GM23338 (cell line): ENCODE data around the gene COG6. TPM values are rescaled to one million over a fixed set of nuclear protein-coding genes. Genes with fewer than 3 reads are reported as not detected.

Source experiments
- ATAC-seq: fragments of 200-7000 bp; cut with Tn5 transposase; 3 replicates; pipeline ENCODE4 v1.9.1; 2020
- DNase-seq: peaks from one replicate; pipeline ENCODE4 v3.0.0-alpha.2; 2015; ENCODE audit warnings: low spot score
- H2AFZ ChIP-seq: fragments of 200-600 bp; sonication (generic); 2 replicates; pipeline ENCODE4 v1.8.0; 2016; ENCODE audit warnings: antibody characterized with exemption, mild to moderate bottlenecking, moderate library complexity
- H3F3A ChIP-seq: fragments of 200-600 bp; sonication (generic); replicated peaks from 2 replicates; pipeline ENCODE4 v1.8.0; 2017; ENCODE audit warnings: antibody characterized with exemption, mixed run types, low read depth
- H3K27ac ChIP-seq: fragments of 200-600 bp; sonication (generic); 2 replicates; pipeline ENCODE4 v1.6.1; 2016; ENCODE audit warnings: low read depth
- H3K27me3 ChIP-seq: fragments of 200-600 bp; sonication (generic); 2 replicates; pipeline ENCODE4 v1.8.0; 2016; ENCODE audit warnings: mild to moderate bottlenecking, mixed run types, moderate library complexity; ENCODE audit not compliant: insufficient read depth
- H3K36me3 ChIP-seq: fragments of 200-600 bp; sonication (generic); 2 replicates; pipeline ENCODE4 v1.8.0; 2016; ENCODE audit warnings: mild to moderate bottlenecking; ENCODE audit not compliant: insufficient read depth
- H3K4me1 ChIP-seq: fragments of 200-600 bp; sonication (generic); 2 replicates; pipeline ENCODE4 v1.8.0; 2016; ENCODE audit warnings: mild to moderate bottlenecking, moderate library complexity; ENCODE audit not compliant: insufficient read depth
- H3K4me2 ChIP-seq: fragments of 200-600 bp; sonication (generic); 2 replicates; pipeline ENCODE4 v1.7.1; 2017; ENCODE audit warnings: mixed run types
- H3K4me3 ChIP-seq: fragments of 200-600 bp; sonication (generic); 2 replicates; pipeline ENCODE4 v1.6.1; 2016; ENCODE audit warnings: mixed run types
- H3K79me2 ChIP-seq: fragments of 200-600 bp; sonication (generic); replicated peaks from 2 replicates; pipeline ENCODE4 v1.8.0; 2017; ENCODE audit warnings: mild to moderate bottlenecking; ENCODE audit not compliant: insufficient read depth
- H3K9me2 ChIP-seq: fragments of 200-600 bp; sonication (generic); 2 replicates; pipeline ENCODE4 v1.8.0; 2017; ENCODE audit not compliant: insufficient read depth
- H4K20me1 ChIP-seq: fragments of 200-600 bp; sonication (generic); replicated peaks from 2 replicates; pipeline ENCODE4 v1.8.0; 2017; ENCODE audit warnings: mild to moderate bottlenecking; ENCODE audit not compliant: insufficient read depth
- H3K27ac Mint-ChIP-seq: 2 replicates; pipeline ENCODE4 v1.8.0; 2020; ENCODE audit warnings: inconsistent platforms, mild to moderate bottlenecking, moderate library complexity, mixed read lengths
- H3K27me3 Mint-ChIP-seq: 3 replicates; pipeline ENCODE4 v1.8.0; 2022; ENCODE audit warnings: low read depth, mild to moderate bottlenecking, moderate library complexity, mixed read lengths, inconsistent platforms; ENCODE audit not compliant: insufficient read depth, poor library complexity
- H3K36me3 Mint-ChIP-seq: 3 replicates; pipeline ENCODE4 v1.8.0; 2021; ENCODE audit warnings: low read depth, mild to moderate bottlenecking, inconsistent platforms, moderate library complexity, mixed read lengths
- H3K4me1 Mint-ChIP-seq: 3 replicates; pipeline ENCODE4 v1.8.0; 2020; ENCODE audit warnings: mild to moderate bottlenecking, inconsistent platforms, mixed read lengths
- H3K4me3 Mint-ChIP-seq: 3 replicates; pipeline ENCODE4 v1.8.0; 2021; ENCODE audit warnings: moderate library complexity, mild to moderate bottlenecking, inconsistent platforms, mixed read lengths
- H3K9me3 Mint-ChIP-seq: 3 replicates; pipeline ENCODE4 v1.8.0; 2020; ENCODE audit warnings: moderate library complexity, mild to moderate bottlenecking, inconsistent platforms, mixed read lengths
- CREB1 ChIP-seq: fragments of 250-450 bp; sonication (Bioruptor Pico); IDR thresholded peaks from 2 replicates; pipeline ENCODE4 v1.5.0; 2020; ENCODE audit warnings: low read depth, mild to moderate bottlenecking, moderate library complexity
- ETS1 ChIP-seq: IDR thresholded peaks from 2 replicates; pipeline ENCODE4 v1.6.1; 2016; ENCODE audit warnings: antibody characterized with exemption
- EZH2 ChIP-seq: fragments of 200-600 bp; sonication (generic); IDR thresholded peaks from one replicate; pipeline ENCODE4 v1.8.0; 2017; ENCODE audit warnings: antibody characterized with exemption, mild to moderate bottlenecking, low read depth; ENCODE audit not compliant: unreplicated experiment
- EZH2phosphoT487 ChIP-seq: fragments of 200-600 bp; sonication (generic); IDR thresholded peaks from one replicate; pipeline ENCODE4 v1.8.1; 2018; ENCODE audit warnings: antibody characterized with exemption; ENCODE audit not compliant: unreplicated experiment
- JUNB ChIP-seq: IDR thresholded peaks from one replicate; pipeline ENCODE4 v1.6.1; 2016; ENCODE audit warnings: antibody characterized with exemption; ENCODE audit not compliant: unreplicated experiment
- NANOG ChIP-seq: IDR thresholded peaks from 2 replicates; pipeline ENCODE4 v1.6.1; 2016; ENCODE audit warnings: antibody characterized with exemption, borderline replicate concordance
- POLR2AphosphoS5 ChIP-seq: IDR thresholded peaks from 2 replicates; pipeline ENCODE4 v1.6.1; 2016; ENCODE audit warnings: antibody characterized with exemption, low read depth
- STAT1 ChIP-seq: IDR thresholded peaks from one replicate; pipeline ENCODE4 v1.6.1; 2016; ENCODE audit warnings: antibody characterized with exemption; ENCODE audit not compliant: unreplicated experiment
- ZNF114 ChIP-seq: fragments of 250-450 bp; sonication (Bioruptor Pico); IDR thresholded peaks from 2 replicates; pipeline ENCODE4 v1.5.0; 2020; ENCODE audit warnings: mild to moderate bottlenecking, moderate library complexity
- ZNF331 ChIP-seq: fragments of 250-450 bp; sonication (Bioruptor Pico); IDR thresholded peaks from 2 replicates; pipeline ENCODE4 v1.5.0; 2020; ENCODE audit warnings: low read depth, mild to moderate bottlenecking, moderate library complexity
- polyA plus RNA-seq: library from polyadenylated mRNA; unstranded; fragments of >200 nt; fragmentation: Nextera tagmentation; extraction: Ambion mirVana; gene quantifications from 2 replicates; pipeline ENCODE4 v1.2.1, GENCODE V29; 2016
- total RNA-seq: library from RNA; depleted of rRNA; stranded (reverse); fragments of >200 nt; shearing (Covaris generic); gene quantifications from 2 replicates; pipeline ENCODE4 v1.2.3, GENCODE V29; 2014
- TF ChIP-seq, protein P1 (sequence below): IDR thresholded peaks from one replicate; pipeline ENCODE4 v1.6.1; 2018; ENCODE audit warnings: antibody characterized with exemption; ENCODE audit not compliant: unreplicated experiment
- TF ChIP-seq, protein P2 (sequence below): fragments of 250-450 bp; sonication (Bioruptor Pico); IDR thresholded peaks from 2 replicates; pipeline ENCODE4 v1.5.0; 2020; ENCODE audit warnings: mild to moderate bottlenecking, moderate library complexity

COG6 gene
- total and polyA plus RNA-seq, 2 experiments from 2014 or later, result 10.0 to 23.6 TPM

- no peak for TF ChIP-seq ETS1
- no peak for TF ChIP-seq EZH2
- TF ChIP-seq POLR2AphosphoS5, result no peak
- no peak for TF ChIP-seq ZNF114 (CRISPR knock-in tag)
- TF ChIP-seq ZNF331 (CRISPR knock-in tag), result no peak
Observed at GRCh38 chr13:39779337-39780265, 124.1 kb downstream of the COG6 start (continued).

DNA sequence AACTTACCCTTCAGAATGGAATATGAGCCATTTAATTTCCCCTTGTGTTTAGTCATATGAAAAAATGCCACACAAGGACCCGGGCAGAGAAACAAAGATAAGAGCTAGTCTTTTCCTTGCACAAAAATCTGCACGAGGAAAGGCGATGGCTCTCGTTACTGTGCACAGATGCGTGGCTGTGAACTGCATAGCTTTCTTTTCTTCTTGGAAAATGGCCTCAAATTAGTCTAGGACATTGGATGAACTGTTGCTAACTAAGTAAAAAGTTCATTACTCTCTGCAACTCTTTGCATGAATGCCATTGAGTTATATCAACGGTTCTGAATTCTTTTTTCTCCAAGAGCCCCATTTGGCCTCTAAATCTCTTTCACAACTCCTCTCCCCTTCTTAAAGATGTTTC, 125.2 kb downstream of the COG6 start:
- no peak overlapping the region for H3K27ac ChIP-seq
- no peak for TF ChIP-seq ZNF331 (CRISPR knock-in tag)
- TF ChIP-seq STAT1, result no peak
- no peak for TF ChIP-seq POLR2AphosphoS5
- TF ChIP-seq, protein P1, sequence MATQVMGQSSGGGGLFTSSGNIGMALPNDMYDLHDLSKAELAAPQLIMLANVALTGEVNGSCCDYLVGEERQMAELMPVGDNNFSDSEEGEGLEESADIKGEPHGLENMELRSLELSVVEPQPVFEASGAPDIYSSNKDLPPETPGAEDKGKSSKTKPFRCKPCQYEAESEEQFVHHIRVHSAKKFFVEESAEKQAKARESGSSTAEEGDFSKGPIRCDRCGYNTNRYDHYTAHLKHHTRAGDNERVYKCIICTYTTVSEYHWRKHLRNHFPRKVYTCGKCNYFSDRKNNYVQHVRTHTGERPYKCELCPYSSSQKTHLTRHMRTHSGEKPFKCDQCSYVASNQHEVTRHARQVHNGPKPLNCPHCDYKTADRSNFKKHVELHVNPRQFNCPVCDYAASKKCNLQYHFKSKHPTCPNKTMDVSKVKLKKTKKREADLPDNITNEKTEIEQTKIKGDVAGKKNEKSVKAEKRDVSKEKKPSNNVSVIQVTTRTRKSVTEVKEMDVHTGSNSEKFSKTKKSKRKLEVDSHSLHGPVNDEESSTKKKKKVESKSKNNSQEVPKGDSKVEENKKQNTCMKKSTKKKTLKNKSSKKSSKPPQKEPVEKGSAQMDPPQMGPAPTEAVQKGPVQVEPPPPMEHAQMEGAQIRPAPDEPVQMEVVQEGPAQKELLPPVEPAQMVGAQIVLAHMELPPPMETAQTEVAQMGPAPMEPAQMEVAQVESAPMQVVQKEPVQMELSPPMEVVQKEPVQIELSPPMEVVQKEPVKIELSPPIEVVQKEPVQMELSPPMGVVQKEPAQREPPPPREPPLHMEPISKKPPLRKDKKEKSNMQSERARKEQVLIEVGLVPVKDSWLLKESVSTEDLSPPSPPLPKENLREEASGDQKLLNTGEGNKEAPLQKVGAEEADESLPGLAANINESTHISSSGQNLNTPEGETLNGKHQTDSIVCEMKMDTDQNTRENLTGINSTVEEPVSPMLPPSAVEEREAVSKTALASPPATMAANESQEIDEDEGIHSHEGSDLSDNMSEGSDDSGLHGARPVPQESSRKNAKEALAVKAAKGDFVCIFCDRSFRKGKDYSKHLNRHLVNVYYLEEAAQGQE, result no peak
- TF ChIP-seq EZH2, result no peak
- no peak for TF ChIP-seq EZH2phosphoT487
- TF ChIP-seq, protein P2, sequence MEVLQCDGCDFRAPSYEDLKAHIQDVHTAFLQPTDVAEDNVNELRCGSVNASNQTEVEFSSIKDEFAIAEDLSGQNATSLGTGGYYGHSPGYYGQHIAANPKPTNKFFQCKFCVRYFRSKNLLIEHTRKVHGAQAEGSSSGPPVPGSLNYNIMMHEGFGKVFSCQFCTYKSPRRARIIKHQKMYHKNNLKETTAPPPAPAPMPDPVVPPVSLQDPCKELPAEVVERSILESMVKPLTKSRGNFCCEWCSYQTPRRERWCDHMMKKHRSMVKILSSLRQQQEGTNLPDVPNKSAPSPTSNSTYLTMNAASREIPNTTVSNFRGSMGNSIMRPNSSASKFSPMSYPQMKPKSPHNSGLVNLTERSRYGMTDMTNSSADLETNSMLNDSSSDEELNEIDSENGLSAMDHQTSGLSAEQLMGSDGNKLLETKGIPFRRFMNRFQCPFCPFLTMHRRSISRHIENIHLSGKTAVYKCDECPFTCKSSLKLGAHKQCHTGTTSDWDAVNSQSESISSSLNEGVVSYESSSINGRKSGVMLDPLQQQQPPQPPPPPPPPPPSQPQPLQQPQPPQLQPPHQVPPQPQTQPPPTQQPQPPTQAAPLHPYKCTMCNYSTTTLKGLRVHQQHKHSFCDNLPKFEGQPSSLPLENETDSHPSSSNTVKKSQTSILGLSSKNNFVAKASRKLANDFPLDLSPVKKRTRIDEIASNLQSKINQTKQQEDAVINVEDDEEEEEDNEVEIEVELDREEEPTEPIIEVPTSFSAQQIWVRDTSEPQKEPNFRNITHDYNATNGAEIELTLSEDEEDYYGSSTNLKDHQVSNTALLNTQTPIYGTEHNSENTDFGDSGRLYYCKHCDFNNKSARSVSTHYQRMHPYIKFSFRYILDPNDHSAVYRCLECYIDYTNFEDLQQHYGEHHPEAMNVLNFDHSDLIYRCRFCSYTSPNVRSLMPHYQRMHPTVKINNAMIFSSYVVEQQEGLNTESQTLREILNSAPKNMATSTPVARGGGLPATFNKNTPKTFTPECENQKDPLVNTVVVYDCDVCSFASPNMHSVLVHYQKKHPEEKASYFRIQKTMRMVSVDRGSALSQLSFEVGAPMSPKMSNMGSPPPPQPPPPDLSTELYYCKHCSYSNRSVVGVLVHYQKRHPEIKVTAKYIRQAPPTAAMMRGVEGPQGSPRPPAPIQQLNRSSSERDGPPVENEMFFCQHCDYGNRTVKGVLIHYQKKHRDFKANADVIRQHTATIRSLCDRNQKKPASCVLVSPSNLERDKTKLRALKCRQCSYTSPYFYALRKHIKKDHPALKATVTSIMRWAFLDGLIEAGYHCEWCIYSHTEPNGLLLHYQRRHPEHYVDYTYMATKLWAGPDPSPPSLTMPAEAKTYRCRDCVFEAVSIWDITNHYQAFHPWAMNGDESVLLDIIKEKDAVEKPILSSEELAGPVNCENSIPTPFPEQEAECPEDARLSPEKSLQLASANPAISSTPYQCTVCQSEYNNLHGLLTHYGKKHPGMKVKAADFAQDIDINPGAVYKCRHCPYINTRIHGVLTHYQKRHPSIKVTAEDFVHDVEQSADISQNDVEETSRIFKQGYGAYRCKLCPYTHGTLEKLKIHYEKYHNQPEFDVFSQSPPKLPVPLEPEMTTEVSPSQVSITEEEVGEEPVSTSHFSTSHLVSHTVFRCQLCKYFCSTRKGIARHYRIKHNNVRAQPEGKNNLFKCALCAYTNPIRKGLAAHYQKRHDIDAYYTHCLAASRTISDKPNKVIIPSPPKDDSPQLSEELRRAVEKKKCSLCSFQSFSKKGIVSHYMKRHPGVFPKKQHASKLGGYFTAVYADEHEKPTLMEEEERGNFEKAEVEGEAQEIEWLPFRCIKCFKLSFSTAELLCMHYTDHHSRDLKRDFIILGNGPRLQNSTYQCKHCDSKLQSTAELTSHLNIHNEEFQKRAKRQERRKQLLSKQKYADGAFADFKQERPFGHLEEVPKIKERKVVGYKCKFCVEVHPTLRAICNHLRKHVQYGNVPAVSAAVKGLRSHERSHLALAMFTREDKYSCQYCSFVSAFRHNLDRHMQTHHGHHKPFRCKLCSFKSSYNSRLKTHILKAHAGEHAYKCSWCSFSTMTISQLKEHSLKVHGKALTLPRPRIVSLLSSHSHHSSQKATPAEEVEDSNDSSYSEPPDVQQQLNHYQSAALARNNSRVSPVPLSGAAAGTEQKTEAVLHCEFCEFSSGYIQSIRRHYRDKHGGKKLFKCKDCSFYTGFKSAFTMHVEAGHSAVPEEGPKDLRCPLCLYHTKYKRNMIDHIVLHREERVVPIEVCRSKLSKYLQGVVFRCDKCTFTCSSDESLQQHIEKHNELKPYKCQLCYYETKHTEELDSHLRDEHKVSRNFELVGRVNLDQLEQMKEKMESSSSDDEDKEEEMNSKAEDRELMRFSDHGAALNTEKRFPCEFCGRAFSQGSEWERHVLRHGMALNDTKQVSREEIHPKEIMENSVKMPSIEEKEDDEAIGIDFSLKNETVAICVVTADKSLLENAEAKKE (CRISPR knock-in tag), result no peak
- TF ChIP-seq NANOG, result no peak
- no peak for TF ChIP-seq ETS1
- no peak for TF ChIP-seq JUNB
- TF ChIP-seq CREB1, result no peak

More for the DNA sequence above, 125.2 kb downstream of the COG6 start:
- Histone ChIP-seq H3K9me2 (peaks cover 11% of the 10 kb centered on the region), H2AFZ (no peak overlapping the region), H3K27me3 (no peaks in the 10 kb centered on the region), H3K4me3 (no peak overlapping the region), H4K20me1 (no peaks in the 10 kb centered on the region), H3F3A (no peaks in the 10 kb centered on the region), H3K4me2 (no peak overlapping the region), H3K79me2 (no peaks in the 10 kb centered on the region), H3K4me1 (no peaks in the 10 kb centered on the region), H3K36me3 (no peaks in the 10 kb centered on the region)
- H3K27me3 Mint-ChIP-seq, result peaks cover 2% of the 10 kb centered on the region
- H3K4me1 Mint-ChIP-seq, result peaks cover 8% of the 10 kb centered on the region
- H3K9me3 Mint-ChIP-seq, result no peaks in the 10 kb centered on the region
- no peak for DNase-seq
- H3K27ac Mint-ChIP-seq, result no peak overlapping the region
- H3K36me3 Mint-ChIP-seq, result no peaks in the 10 kb centered on the region; the same call in 2 of the 3 replicates
- no peak for ATAC-seq
- no peak overlapping the region for H3K4me3 Mint-ChIP-seq
